GM20000 (cell line): ENCODE results near the gene NGDN.

Experiments used
- DNase-seq: peaks from one replicate; pipeline ENCODE4 v3.0.0; 2012; ENCODE audit warnings: low spot score
- TF ChIP-seq, protein P1 (sequence below): IDR thresholded peaks from 2 replicates; pipeline ENCODE4 v1.5.1; 2012; ENCODE audit warnings: mild to moderate bottlenecking, control low read depth; ENCODE audit errors: extremely low read depth, missing control alignments

The NGDN gene

DNA sequence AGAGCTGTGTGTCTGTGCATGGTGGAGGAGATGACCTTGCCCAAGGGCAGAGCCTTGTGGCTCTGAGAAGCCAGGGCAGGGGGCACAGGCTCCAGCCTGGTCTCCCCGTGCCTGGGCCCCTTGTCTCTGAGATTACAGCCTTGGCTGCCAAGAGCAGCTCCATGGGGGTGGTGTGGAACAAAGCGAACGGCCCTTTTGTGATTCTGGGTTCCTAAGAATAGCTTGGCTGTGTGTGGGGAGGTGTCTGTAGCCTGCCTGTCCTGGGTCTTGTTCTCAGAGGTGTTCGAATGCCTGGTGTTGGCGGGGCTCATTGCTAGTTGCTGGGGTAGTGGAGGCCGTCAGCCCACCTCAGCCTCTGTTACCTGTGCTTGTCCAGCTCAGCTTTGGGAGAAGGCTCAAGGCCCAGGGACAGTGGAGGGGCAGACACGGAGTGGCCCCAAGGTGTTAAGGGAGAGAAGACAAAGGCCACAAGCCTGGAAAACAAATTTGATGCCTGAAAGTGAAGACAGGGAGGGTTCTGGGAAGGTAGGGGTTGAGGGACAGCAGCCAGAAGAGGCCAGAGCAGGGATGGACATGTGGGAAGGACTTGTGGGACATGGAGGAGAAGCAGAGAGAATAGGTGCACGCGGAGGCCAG lies 26.7 kb upstream of the NGDN start:
- DNase-seq = no peak
- TF ChIP-seq, protein P1, sequence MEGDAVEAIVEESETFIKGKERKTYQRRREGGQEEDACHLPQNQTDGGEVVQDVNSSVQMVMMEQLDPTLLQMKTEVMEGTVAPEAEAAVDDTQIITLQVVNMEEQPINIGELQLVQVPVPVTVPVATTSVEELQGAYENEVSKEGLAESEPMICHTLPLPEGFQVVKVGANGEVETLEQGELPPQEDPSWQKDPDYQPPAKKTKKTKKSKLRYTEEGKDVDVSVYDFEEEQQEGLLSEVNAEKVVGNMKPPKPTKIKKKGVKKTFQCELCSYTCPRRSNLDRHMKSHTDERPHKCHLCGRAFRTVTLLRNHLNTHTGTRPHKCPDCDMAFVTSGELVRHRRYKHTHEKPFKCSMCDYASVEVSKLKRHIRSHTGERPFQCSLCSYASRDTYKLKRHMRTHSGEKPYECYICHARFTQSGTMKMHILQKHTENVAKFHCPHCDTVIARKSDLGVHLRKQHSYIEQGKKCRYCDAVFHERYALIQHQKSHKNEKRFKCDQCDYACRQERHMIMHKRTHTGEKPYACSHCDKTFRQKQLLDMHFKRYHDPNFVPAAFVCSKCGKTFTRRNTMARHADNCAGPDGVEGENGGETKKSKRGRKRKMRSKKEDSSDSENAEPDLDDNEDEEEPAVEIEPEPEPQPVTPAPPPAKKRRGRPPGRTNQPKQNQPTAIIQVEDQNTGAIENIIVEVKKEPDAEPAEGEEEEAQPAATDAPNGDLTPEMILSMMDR = no peak

DNA sequence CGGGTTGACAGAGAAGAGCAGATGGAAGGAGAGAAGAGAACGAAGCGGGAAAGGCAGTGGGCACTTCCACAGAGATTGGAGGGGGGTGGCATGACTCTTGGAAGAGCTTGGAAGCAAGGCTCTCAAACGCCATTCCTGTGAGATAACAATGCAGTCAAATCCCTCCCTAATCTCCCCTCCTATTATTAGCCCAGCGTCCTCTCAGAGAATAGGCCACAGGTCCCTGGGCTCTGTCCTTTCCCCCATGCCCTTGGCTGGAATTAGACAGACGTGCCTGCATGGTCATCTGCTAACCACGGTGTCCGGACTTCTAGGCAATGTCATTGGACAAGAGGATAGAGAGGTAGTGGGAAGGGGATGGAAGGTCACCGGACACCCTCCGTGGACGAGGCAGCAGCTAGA lies 26.1 kb upstream of the NGDN start:
- DNase-seq = no peak
- TF ChIP-seq, protein P1 = no peak

DNA sequence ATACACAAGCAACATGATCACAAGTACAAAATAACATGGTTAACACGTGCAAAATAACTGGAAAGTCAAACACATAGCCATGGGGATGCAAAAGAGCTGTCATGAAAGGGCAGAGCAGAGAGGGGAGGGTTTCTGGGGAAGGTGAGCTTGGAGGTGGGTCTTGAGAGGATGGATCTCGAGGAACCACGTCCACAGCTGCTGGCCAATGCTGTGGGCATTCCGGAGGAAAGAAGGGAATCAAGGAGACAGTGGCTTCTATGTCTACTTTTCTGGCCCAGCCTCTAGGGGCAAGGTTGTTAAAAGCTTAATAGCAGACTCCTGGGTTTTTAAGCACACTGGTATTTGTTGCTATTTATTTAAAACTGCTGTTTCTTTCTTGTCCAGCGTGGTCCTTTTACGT lies 25.6 kb upstream of the NGDN start:
- DNase-seq = no peak
- TF ChIP-seq, protein P1 = no peak

DNA sequence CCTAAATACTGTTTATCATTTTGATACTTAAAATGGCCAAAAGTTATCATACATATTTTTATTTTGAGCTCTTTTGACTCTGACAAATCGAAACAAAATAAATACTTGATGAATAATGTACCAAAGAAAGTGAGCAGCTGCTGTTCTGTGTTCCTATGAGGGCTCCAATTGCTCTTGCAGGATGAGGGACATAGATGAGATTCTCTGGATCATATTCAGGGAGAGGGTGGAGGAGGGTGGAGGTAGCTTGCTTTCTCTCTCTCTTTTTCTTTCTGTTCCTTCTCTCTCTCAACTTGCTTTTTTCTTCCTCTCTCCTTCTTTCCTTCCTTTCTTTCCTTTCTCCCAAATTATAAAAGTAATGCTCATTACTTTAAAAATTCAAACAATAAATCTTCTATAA lies 25.2 kb upstream of the NGDN start:
- TF ChIP-seq, protein P1 = no peak
- no peak for DNase-seq

DNA sequence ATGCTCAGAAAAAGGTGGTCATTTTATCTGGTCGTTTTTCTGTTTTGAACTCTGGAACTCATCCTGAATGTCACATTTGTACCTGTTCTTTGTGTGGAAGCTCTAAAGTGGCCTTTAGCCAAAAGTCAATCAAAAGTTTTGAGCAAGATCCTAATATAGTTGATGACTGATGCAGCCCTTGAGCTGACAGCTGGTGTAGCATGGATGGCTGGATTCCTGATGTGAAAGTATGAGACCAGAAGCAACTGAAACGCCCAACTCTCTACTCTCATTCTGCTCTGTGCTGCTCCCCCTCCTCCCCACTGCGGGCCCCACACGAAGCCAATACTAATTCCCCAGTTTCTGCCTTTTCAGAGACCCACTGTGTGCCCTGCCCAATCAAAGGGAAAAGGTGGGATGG lies 23.7 kb upstream of the NGDN start:
- DNase-seq = peak; percentile 2
- TF ChIP-seq, protein P1 = no peak

DNA sequence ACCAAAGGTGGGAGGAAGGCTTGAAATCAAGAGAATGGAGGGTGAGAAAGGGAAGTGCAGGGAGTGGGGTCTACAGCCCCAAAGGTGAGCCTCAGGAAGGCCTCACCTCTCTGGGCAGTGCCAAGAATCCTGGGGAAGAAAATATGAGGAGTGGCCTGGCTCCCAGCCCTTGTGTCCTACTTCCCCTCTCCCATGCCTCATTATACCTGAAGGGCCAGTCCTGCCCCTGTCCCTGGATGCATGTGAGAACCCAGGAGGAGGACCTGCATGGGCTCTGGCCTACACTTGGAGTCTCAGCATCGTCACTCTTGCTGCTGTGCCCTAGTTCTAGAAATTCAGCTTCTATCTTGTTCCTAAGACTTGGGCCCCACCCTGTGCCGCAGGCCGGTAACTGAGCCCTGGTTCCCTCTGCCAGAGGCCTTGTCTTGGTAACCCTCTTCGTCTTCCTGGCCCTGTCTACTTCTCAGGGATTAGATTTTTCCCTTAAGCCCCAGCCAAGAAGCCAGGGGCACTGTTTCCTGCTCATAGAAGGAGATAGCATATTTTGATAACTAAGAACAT lies 23.1 kb upstream of the NGDN start:
- DNase-seq = no peak
- TF ChIP-seq, protein P1 = no peak

DNA sequence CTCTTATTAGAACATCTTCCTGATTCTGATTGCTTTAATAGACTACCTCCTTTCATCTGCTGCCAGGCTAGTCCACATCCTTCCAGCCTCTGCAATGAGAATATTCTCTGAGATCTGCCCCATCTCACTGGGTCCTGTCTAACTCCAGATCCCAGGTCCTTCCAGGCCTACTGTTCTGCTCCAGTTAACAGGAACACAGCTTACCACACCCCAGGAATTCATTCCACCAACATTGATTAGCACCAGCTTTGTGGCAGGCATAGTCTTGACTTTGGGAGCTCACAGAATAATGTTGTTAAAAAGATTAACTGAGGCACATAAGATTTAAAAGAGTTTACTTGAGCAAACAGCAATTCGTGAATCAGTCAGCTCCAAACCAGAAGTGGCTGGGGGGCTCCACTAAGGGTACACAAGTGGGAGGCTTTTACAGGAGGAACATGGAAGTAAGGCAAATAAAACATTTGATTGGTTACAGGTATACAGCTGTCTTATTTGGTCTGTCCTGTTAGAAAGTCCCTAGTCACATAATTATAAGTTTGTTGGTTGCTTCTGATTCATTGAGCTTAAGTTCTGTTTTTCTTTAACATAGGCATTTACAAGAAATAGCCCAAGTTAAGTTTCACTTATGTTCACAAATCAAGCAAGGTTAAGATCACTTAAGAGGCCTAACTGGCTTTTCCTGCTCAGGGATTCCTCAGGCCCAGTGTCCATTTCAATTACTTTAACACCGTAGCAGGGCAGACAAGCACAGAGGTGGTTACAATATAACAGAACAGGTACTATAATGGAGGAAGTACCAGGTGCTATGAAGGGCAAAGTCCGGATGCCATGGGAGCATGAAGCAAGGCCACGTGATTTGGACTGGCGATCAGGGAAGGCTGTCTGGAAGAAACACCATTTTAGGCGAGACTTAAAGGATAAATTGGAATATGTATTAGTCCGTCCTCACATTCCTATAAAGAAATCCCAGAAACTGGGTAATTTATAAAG lies 21.8 kb upstream of the NGDN start:
- TF ChIP-seq, protein P1 = no peak
- no peak for DNase-seq
